IMR-90 (cell line): ENCODE measurements around the gene MEIS3. TPM values are rescaled to one million over a fixed set of nuclear protein-coding genes. Genes with fewer than 3 reads are reported as not detected.

Experiments
- ATAC-seq: fragments of 200-7000 bp; cut with Tn5 transposase; 2 replicates; pipeline ENCODE4 v1.9.1; 2020; ENCODE audit warnings: low read depth, mild to moderate bottlenecking, moderate library complexity
- BruUV-seq: library from RNA; stranded (reverse); fragments of 400-500 nt; replicated peaks from 2 replicates; lab custom pipeline; 2021; lab: Mats Ljungman, UMichigan
- CTCF ChIA-PET: fragments of 300-600 bp; formaldehyde crosslinking; extraction: SDS; loops from one replicate; lab custom pipeline; 2021; ENCODE audit warnings: antibody characterized with exemption; lab: Yijun Ruan, JAX
- POLR2A ChIA-PET: fragments of 300-600 bp; sonication (Branson Sonifier 250); formaldehyde crosslinking; loops from one replicate; lab custom pipeline; 2022; ENCODE audit warnings: antibody characterized with exemption; ENCODE audit not compliant: unreplicated experiment; lab: Charles Lee
- DNase-seq: peaks from one replicate; pipeline ENCODE4 v3.0.0; 2013
- H2AFZ ChIP-seq: replicated peaks from 2 replicates; pipeline ENCODE3; 2013; ENCODE audit warnings: low read length, mild to moderate bottlenecking; ENCODE audit not compliant: poor library complexity
- H2AK5ac ChIP-seq: 2 replicates; pipeline ENCODE4 v1.6.1; 2013; ENCODE audit warnings: low read depth, low read length, inconsistent platforms
- H2AK9ac ChIP-seq: replicated peaks from 2 replicates; pipeline ENCODE3; 2013; ENCODE audit warnings: mild to moderate bottlenecking, low read depth, low read length, moderate library complexity; ENCODE audit not compliant: poor library complexity
- H2BK120ac ChIP-seq: 2 replicates; pipeline ENCODE4 v1.6.1; 2013; ENCODE audit warnings: low read depth, low read length, inconsistent platforms
- H2BK15ac ChIP-seq: 3 replicates; pipeline ENCODE4 v1.6.1; 2013; ENCODE audit warnings: low read depth, low read length, inconsistent platforms
- H2BK20ac ChIP-seq: 2 replicates; pipeline ENCODE4 v1.6.1; 2013; ENCODE audit warnings: low read depth, mild to moderate bottlenecking, inconsistent platforms, low read length, moderate library complexity
- H2BK5ac ChIP-seq: 2 replicates; pipeline ENCODE4 v1.6.1; 2013; ENCODE audit warnings: mild to moderate bottlenecking, low read depth, low read length, inconsistent platforms; ENCODE audit not compliant: poor library complexity, severe bottlenecking
- H3K14ac ChIP-seq: replicated peaks from 2 replicates; pipeline ENCODE4 v1.6.1; 2013; ENCODE audit warnings: low read depth, low read length, inconsistent platforms
- H3K18ac ChIP-seq: 2 replicates; pipeline ENCODE4 v1.6.1; 2013; ENCODE audit warnings: low read depth, low read length, control low read depth
- H3K23ac ChIP-seq: 2 replicates; pipeline ENCODE4 v1.6.1; 2013; ENCODE audit warnings: low read depth, low read length, inconsistent platforms
- H3K27ac ChIP-seq: 2 replicates; pipeline ENCODE4 v1.5.1; 2013; ENCODE audit warnings: mild to moderate bottlenecking, control low read depth, low read length; ENCODE audit not compliant: insufficient read depth
- H3K27me3 ChIP-seq: 2 replicates; pipeline ENCODE4 v1.6.1; 2013; ENCODE audit warnings: low read length; ENCODE audit not compliant: control insufficient read depth, insufficient read depth
- H3K36me3 ChIP-seq: 2 replicates; pipeline ENCODE4 v1.6.1; 2013; ENCODE audit warnings: low read length, mixed read lengths; ENCODE audit not compliant: control insufficient read depth, insufficient read depth
- H3K4ac ChIP-seq: 2 replicates; pipeline ENCODE4 v1.6.1; 2013; ENCODE audit warnings: low read depth, low read length, inconsistent platforms
- H3K4me1 ChIP-seq: 2 replicates; pipeline ENCODE4 v1.6.1; 2013; ENCODE audit warnings: low read length, mixed read lengths; ENCODE audit not compliant: control insufficient read depth, insufficient read depth
- H3K4me2 ChIP-seq: 2 replicates; pipeline ENCODE4 v1.6.1; 2013; ENCODE audit warnings: low read depth, mild to moderate bottlenecking, control low read depth, low read length, moderate library complexity
- H3K4me3 ChIP-seq: 2 replicates; pipeline ENCODE4 v1.5.1; 2013; ENCODE audit warnings: low read depth, mild to moderate bottlenecking, control low read depth, low read length, moderate library complexity; ENCODE audit not compliant: insufficient read depth
- H3K56ac ChIP-seq: 2 replicates; pipeline ENCODE4 v1.6.1; 2013; ENCODE audit warnings: low read length, inconsistent platforms; ENCODE audit not compliant: insufficient read depth; ENCODE audit errors: extremely low read depth
- H3K79me1 ChIP-seq, 2 experiments: 2 replicates each; pipeline ENCODE4 v1.6.1; 2013; ENCODE audit warnings: low read length in 2 of 2, inconsistent platforms in 1 of 2, low read depth in 1 of 2
- H3K9ac ChIP-seq: 2 replicates; pipeline ENCODE4 v1.6.1; 2013; ENCODE audit warnings: low read depth, low read length, control low read depth
- H3K9me1 ChIP-seq: 2 replicates; pipeline ENCODE4 v1.6.1; 2013; ENCODE audit warnings: low read length, inconsistent platforms; ENCODE audit not compliant: insufficient read depth
- H3K9me3 ChIP-seq: 2 replicates; pipeline ENCODE4 v1.6.1; 2013; ENCODE audit warnings: low read length; ENCODE audit not compliant: control insufficient read depth, insufficient read depth
- H4K20me1 ChIP-seq: 2 replicates; pipeline ENCODE4 v1.6.1; 2013; ENCODE audit warnings: low read length, inconsistent platforms; ENCODE audit not compliant: insufficient read depth
- H4K5ac ChIP-seq: 2 replicates; pipeline ENCODE4 v1.6.1; 2013; ENCODE audit warnings: mild to moderate bottlenecking, low read depth, low read length, control low read depth
- H4K8ac ChIP-seq, 2 experiments: 2 replicates each; pipeline ENCODE4 v1.6.1; 2013; ENCODE audit warnings: low read depth in 2 of 2, low read length in 2 of 2, control low read depth in 1 of 2, inconsistent platforms in 1 of 2
- H4K91ac ChIP-seq: 2 replicates; pipeline ENCODE4 v1.6.1; 2013; ENCODE audit warnings: low read depth, low read length, inconsistent platforms; ENCODE audit not compliant: insufficient read depth
- CEBPB ChIP-seq: IDR thresholded peaks from 2 replicates; pipeline ENCODE4 v1.6.1; 2012; ENCODE audit warnings: low read depth, low read length, improper control_type of control experiment
- CHD1 ChIP-seq: IDR thresholded peaks from 2 replicates; pipeline ENCODE4 v1.6.1; 2012; ENCODE audit warnings: low read depth, low read length, improper control_type of control experiment
- CTCF ChIP-seq: conservative IDR thresholded peaks from 2 replicates; pipeline ENCODE4 v1.5.1; 2012; ENCODE audit warnings: mild to moderate bottlenecking, low read depth, low read length, improper control_type of control experiment
- FOS ChIP-seq: fragments of 150-350 bp; IDR thresholded peaks from 2 replicates; pipeline ENCODE4 v1.6.1; 2016; ENCODE audit warnings: low read depth, low read length
- MAFK ChIP-seq: IDR thresholded peaks from 2 replicates; pipeline ENCODE4 v1.6.1; 2012; ENCODE audit warnings: low read depth, low read length, improper control_type of control experiment
- MAZ ChIP-seq: IDR thresholded peaks from 2 replicates; pipeline ENCODE4 v1.6.1; 2012; ENCODE audit warnings: low read depth, mild to moderate bottlenecking, low read length, improper control_type of control experiment, moderate library complexity, borderline replicate concordance
- NFE2L2 ChIP-seq: fragments of 150-350 bp; IDR thresholded peaks from 2 replicates; pipeline ENCODE4 v1.6.1; 2016; ENCODE audit warnings: low read depth, mild to moderate bottlenecking, low read length
- RAD21 ChIP-seq: IDR thresholded peaks from 2 replicates; pipeline ENCODE4 v1.6.1; 2012; ENCODE audit warnings: low read length, improper control_type of control experiment
- RCOR1 ChIP-seq: IDR thresholded peaks from 2 replicates; pipeline ENCODE4 v1.6.1; 2012; ENCODE audit warnings: mild to moderate bottlenecking, low read length, improper control_type of control experiment; ENCODE audit not compliant: insufficient replicate concordance
- SMC3 ChIP-seq: fragments of 150-350 bp; IDR thresholded peaks from 2 replicates; pipeline ENCODE4 v1.6.1; 2016; ENCODE audit warnings: low read depth, mild to moderate bottlenecking, antibody characterized with exemption, low read length, moderate library complexity
- WGBS, 2 experiments: methylation state at CpG; one replicate each; pipeline versions ENCODE4 v1.1.5 to v1.1.7; 2013; ENCODE audit warnings: missing lambda C conversion rate in 2 of 2; ENCODE audit not compliant: insufficient read length in 1 of 2; ENCODE audit errors: extremely low coverage in 2 of 2; 5-methylcytosine and 5-hydroxymethylcytosine counted together
- dilution Hi-C: fragments of 300-500 bp; cut with HindIII; formaldehyde crosslinking; loops from one replicate; pipeline ENCODE4 v1.14.3; 2018; ENCODE audit warnings: low sequenced_read_pairs; ENCODE audit not compliant: unreplicated experiment
- in situ Hi-C: fragments of 300-500 bp; cut with MboI; formaldehyde crosslinking; loops from 3 replicates; pipeline ENCODE4 v1.14.3; 2019; ENCODE audit warnings: low sequenced_read_pairs, inconsistent platforms, mixed read lengths
- intact Hi-C: fragments of 100-400 bp; cut with micrococcal nuclease; formaldehyde crosslinking; loops from 2 replicates; pipeline ENCODE4 v1.10.0; 2022
- polyA plus RNA-seq, 3 experiments: library from polyadenylated mRNA; depleted of rRNA; stranded (reverse); fragments of >200 nt; gene quantifications; 2 replicates each; pipeline ENCODE4 v1.2.3, GENCODE V29; 2012; ENCODE audit warnings: low replicate concordance in 1 of 3
- total RNA-seq: library from RNA; depleted of rRNA; stranded (reverse); fragments of >200 nt; gene quantifications from 2 replicates; pipeline ENCODE4 v1.2.3, GENCODE V29; 2012

The MEIS3 gene
- total and polyA plus RNA-seq, 2 of the 4 experiments (the other 2 are of a cell fraction), result 32.4 to 33.0 TPM

DNA sequence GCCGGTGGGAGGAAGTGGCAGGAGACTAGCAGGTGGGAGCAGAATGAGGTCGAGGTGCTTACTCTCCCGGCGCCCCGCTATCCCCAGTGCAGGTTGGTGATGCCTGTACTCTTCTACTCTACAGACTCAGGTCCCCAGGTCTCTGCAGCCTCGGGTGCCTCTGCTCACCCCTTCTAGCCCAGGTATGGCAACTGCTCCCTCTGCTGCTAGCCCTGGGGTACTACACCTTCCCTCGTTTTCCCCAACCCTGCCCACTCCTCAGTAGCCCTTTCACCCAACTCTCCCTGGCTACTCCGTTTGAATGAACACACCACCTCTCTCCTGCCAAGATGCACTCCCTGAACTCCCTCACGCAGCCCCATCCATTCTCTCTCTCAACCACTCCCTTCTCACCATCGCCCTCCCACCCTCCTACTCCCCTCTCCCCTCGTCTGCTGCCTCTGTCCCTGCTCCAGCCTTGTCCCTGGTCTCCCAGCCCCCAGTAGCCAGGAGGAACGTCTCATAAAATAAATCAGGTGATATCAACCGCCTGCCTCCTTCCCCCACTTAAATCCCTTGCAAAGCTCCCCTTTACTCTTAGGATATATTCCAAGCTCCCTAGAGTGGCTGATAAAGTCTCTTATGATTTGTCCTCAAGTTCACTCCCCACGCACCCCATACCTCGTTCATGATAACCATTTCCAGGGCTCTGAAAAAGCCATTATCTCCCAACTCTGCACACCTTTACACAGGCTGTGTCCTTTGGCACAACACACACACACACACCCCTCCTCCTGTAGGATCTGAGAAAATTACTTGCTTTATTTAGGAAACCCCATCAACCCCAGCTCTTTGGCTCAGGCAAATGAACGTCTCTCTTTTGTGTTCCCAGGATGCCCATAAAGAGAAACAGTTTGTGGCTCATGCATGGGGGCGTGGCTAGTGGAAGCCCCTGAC, 8.2 kb upstream of the MEIS3 start:
- peak overlapping the region; percentile 20; the same call in 1 of the 3 replicates for H2BK15ac ChIP-seq

More for the DNA sequence above, 8.2 kb upstream of the MEIS3 start:
- DNase-seq, result peak; percentile 45
- H3K36me3 ChIP-seq, result no peaks in the 10 kb centered on the region
- 0 out of 2 replicates have a peak overlapping the region, but pooled peaks have one; percentile 28 for H3K14ac ChIP-seq
- peak; percentile 46 for ATAC-seq
- H3K27ac ChIP-seq, result no peak overlapping the region
- 0% methylated on average over 10 of the region's 17 CpGs; no CpG with 5 or more reads in 1 of the 2 experiments for WGBS, 2 experiments
- TF ChIP-seq RAD21 (peak; percentile 81), SMC3 (peak; percentile 81), CTCF (peak; percentile 84), MAZ (peak; percentile 61; the same call in 1 of the 2 replicates), CEBPB (no peak), CHD1 (no peak), FOS (no peak), RCOR1 (no peak), NFE2L2 (no peak), MAFK (no peak)
- no peak overlapping the region; the same call in 1 of the 2 replicates for H3K56ac ChIP-seq
- H4K5ac ChIP-seq, result no peak overlapping the region
- no TSS peak for BruUV-seq
- peak overlapping the region; percentile 44 for H3K4ac ChIP-seq
- H4K8ac ChIP-seq, result peak overlapping the region in 1 of 2 experiments; percentile 48; a peak in 1 of 4 replicates
- H3K4me3 ChIP-seq, result peak overlapping the region; percentile 2; the same call in 1 of the 2 replicates
- peak overlapping the region; percentile 47 for H3K4me2 ChIP-seq
- H3K18ac ChIP-seq, result no peak overlapping the region
- no peaks in the 10 kb centered on the region for H3K9me3 ChIP-seq
- no peak overlapping the region for H3K9ac ChIP-seq
- ChIA-PET POLR2A (no interaction called here), CTCF (interaction anchor here (0.6 to 1.7 kb wide), 6 partner anchors 9 to 280 kb away, joined by 3 to 10 read pairs (median 4); no protein-coding TSS in a partner anchor)
- in situ Hi-C loops (no loop called here), intact Hi-C loops (loop anchor here (1.0 to 5.0 kb wide), 4 partner anchors 131 to 170 kb away; no protein-coding TSS in a partner anchor), dilution Hi-C loops (no loop called here)
- peaks cover 3% of the 10 kb centered on the region; the same call in 1 of the 2 replicates for H3K4me1 ChIP-seq
- 0 out of 2 replicates have a peak overlapping the region, but pooled peaks have one; percentile 24 for H2BK20ac ChIP-seq
- H2AK9ac ChIP-seq, result peak overlapping the region; percentile 97
- H4K91ac ChIP-seq, result no peak overlapping the region
- H3K23ac ChIP-seq, result peak overlapping the region; percentile 61; the same call in 1 of the 2 replicates
- peak overlapping the region; percentile 90 for H2AFZ ChIP-seq
- no peaks in the 10 kb centered on the region for H3K79me1 ChIP-seq
- H2BK5ac ChIP-seq, result no peak overlapping the region
- peaks cover 11% of the 10 kb centered on the region; the same call in 1 of the 2 replicates for H3K9me1 ChIP-seq
- H4K20me1 ChIP-seq, result peaks cover 8% of the 10 kb centered on the region
- peak overlapping the region; percentile 55; the same call in 1 of the 2 replicates for H2BK120ac ChIP-seq
- peak overlapping the region; percentile 81; the same call in 1 of the 2 replicates for H2AK5ac ChIP-seq
- H3K27me3 ChIP-seq, result peaks cover 17% of the 10 kb centered on the region
